Endometrium (tissue), 2 donors: ENCODE data around the gene LILRB3.
"Not testable (repeated sequence)": the region's sequence is repeated elsewhere in the genome, so short reads cannot be mapped to it uniquely, and the experiment has no call there.

Experiments
- FAIRE-seq: peaks from 2 replicates; lab custom pipeline; 2012; peaks lifted over from hg19 to GRCh38; lab: Jason Lieb, UNC
- donor health status: control.
- donor health status: control.

The LILRB3 gene

GRCh38 chr19:54209811-54210494 lies 12.9 kb downstream of the LILRB3 start:
- FAIRE-seq = no peak

GRCh38 chr19:54209058-54209810 lies 13.6 kb downstream of the LILRB3 start:
- FAIRE-seq = no peak

- no peak for FAIRE-seq
Observed at GRCh38 chr19:54208784-54209057, 14.1 kb downstream of the LILRB3 start.

- FAIRE-seq = no peak
Observed at GRCh38 chr19:54207983-54208783, 14.6 kb downstream of the LILRB3 start.

- FAIRE-seq = no peak
Observed at GRCh38 chr19:54207676-54207982, 15.2 kb downstream of the LILRB3 start.

GRCh38 chr19:54207193-54207592 lies 15.6 kb downstream of the LILRB3 start:
- not testable (repeated sequence) for FAIRE-seq

GRCh38 chr19:54206831-54207177 lies 16.0 kb downstream of the LILRB3 start:
- FAIRE-seq = no peak

- no peak for FAIRE-seq
Observed at GRCh38 chr19:54206030-54206830, 16.6 kb downstream of the LILRB3 start.

- FAIRE-seq = no peak
Observed at GRCh38 chr19:54204767-54205468, 17.9 kb downstream of the LILRB3 start.

GRCh38 chr19:54203151-54203611 lies 19.6 kb downstream of the LILRB3 start:
- no peak for FAIRE-seq

- FAIRE-seq = no peak
Observed at GRCh38 chr19:54201980-54202379, 20.8 kb downstream of the LILRB3 start.

GRCh38 chr19:54201172-54201701 lies 21.6 kb downstream of the LILRB3 start:
- FAIRE-seq = no peak

- no peak for FAIRE-seq
Observed at GRCh38 chr19:54199401-54199800, 23.4 kb downstream of the LILRB3 start.

- no peak for FAIRE-seq
Observed at GRCh38 chr19:54197121-54197520, 25.7 kb downstream of the LILRB3 start.

GRCh38 chr19:54196536-54196935 lies 26.3 kb downstream of the LILRB3 start:
- FAIRE-seq = no peak

- not testable (repeated sequence) for FAIRE-seq
Observed at GRCh38 chr19:54194463-54194862, 28.3 kb downstream of the LILRB3 start.

- FAIRE-seq = no peak
Observed at GRCh38 chr19:54193011-54193410, 29.8 kb downstream of the LILRB3 start.

- no peak for FAIRE-seq
Observed at GRCh38 chr19:54191811-54192453, 30.9 kb downstream of the LILRB3 start.

GRCh38 chr19:54191011-54191810 lies 31.6 kb downstream of the LILRB3 start, which contains the start of gene TSEN34:
TSS of gene TSEN34 (plus strand) at chr19:54191308. CDS start at chr19:54191365, 57 bp downstream.
- FAIRE-seq = no peak

GRCh38 chr19:54190503-54191010 lies 32.2 kb downstream of the LILRB3 start:
- FAIRE-seq = peak; percentile 99
